ENCODE data around the gene ARRB1. TPM values are rescaled to one million over a fixed set of nuclear protein-coding genes. Genes with fewer than 3 reads are reported as not detected.
A peak's percentile ranks its signal among the peaks of the same experiment; 100 is the strongest.

Gene ARRB1
- total and polyA plus RNA-seq, 8 donors = 41.7 to 150 (median 63.2) TPM

DNA sequence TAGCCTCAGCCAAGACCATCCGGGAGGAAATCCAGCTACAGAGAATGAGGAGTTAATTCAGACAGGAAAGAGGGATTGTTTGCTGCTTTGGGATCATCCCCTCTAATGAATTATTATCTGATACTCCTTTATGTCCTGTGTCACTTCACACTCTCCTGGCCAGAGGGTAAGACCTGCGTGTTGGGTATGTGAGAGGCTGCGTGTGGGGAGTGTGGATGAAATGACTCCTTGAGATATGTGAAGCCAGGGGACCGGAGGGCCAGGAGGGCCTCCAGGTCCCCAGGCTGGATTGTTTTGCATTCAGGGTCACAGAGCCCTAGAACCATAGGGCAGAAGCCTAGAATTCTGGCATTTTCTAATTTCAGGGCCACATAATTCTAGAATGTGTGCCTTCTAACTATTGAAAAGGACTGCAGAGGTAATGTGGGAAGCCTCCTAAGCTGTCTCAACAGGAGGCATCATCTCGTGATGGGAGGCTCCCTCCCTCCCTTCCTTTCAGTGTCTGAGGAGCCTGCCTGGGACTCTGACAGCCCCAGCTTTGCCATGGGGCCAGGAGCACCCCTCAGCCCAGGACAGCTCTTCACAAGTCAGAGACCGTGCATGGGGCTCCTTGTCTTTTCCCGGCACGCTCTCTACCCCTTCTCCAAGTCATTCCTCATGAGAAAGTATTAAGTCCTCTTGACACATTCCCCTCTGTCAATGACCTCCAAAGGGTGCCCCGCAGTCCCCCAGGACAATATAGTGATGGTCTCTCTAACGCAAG lies 107.2 kb downstream of the ARRB1 start:
- Histone ChIP-seq H3K27me3 (peaks cover 38 to 62% of the 10 kb centered on the region in 2 donors), H3K27ac (no peak overlapping the region), H3K4me1 (peaks cover 8 to 23% of the 10 kb centered on the region in 2 donors), H3K4me3 (no peak overlapping the region), H3K9me3 (no peaks in the 10 kb centered on the region), H3K36me3 (no peaks in the 10 kb centered on the region)
- ATAC-seq = no peak
- TF ChIP-seq CTCF (IDR thresholded peaks at IDR 0.05) = no peak
- DNase-seq = peak in 1 of 4 donors; percentile 8
- intact Hi-C loops (cut with DNase I) = no loop called here

DNA sequence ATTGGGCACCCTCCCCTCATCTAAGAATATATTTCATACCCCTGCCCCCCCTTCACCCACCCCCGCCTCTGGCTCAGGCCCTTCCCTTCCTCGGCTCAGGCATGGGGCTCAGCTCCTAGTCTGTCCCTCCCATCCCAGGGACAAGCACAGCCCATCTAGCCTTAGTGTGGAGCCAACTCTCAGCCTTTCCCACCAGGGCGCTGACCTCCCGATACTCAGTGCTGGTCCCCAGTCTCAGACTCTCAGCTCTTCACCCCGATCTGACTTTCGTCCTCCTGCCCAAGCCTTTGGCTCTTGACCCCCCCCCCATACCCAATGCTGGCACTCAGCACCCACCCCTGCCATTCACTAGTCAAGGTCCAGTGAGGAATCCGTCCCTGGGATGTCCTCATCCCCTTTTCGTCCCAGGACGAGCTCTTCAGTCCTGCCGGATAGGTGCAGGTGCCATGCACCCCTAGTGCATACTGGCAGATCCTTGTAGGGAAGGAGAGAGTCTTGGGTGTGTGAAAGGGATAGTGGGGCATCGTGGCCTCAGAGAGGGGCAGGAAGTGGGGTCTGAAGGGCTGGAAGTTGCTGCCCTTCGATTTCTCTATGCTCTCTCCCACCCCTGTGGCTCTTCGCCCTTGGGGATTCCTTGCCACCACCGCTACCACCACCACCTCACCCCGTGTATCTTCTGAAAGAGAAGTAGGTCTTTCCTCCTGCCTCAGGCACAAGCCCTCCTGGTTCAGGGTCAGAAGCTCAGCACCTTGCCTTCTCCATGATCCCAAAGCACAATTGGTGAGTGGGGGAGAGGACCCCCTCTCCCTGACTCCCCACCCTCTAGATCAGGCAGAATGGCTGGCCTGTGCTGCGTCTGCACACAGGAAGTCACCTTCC lies 108.5 kb downstream of the ARRB1 start:
- Histone ChIP-seq H3K27ac (no peak overlapping the region), H3K4me3 (no peak overlapping the region), H3K36me3 (no peaks in the 10 kb centered on the region), H3K27me3 (peaks cover 39 to 70% of the 10 kb centered on the region in 2 donors), H3K9me3 (no peaks in the 10 kb centered on the region), H3K4me1 (peaks cover 8 to 23% of the 10 kb centered on the region in 2 donors)
- TF ChIP-seq CTCF (IDR thresholded peaks at IDR 0.05) = no peak
- DNase-seq = peak in 1 of 4 donors; percentile 19
- no peak for ATAC-seq
- intact Hi-C loops (cut with DNase I) = no loop called here

GRCh38 chr11:75241906-75242644 lies 109.4 kb downstream of the ARRB1 start:
- H3K27ac ChIP-seq = no peak overlapping the region
- ATAC-seq (no peak), DNase-seq (peak in 1 of 4 donors; percentile 30)
- peaks cover 8 to 23% of the 10 kb centered on the region in 2 donors for H3K4me1 ChIP-seq
- H3K4me3 ChIP-seq = peak overlapping the region; percentile 15 to 44
- H3K9me3 ChIP-seq = no peaks in the 10 kb centered on the region
- intact Hi-C loops (cut with DNase I) = no loop called here
- H3K36me3 ChIP-seq = no peaks in the 10 kb centered on the region
- no peak for TF ChIP-seq CTCF (IDR thresholded peaks at IDR 0.05)
- peaks cover 39 to 79% of the 10 kb centered on the region in 2 donors for H3K27me3 ChIP-seq

DNA sequence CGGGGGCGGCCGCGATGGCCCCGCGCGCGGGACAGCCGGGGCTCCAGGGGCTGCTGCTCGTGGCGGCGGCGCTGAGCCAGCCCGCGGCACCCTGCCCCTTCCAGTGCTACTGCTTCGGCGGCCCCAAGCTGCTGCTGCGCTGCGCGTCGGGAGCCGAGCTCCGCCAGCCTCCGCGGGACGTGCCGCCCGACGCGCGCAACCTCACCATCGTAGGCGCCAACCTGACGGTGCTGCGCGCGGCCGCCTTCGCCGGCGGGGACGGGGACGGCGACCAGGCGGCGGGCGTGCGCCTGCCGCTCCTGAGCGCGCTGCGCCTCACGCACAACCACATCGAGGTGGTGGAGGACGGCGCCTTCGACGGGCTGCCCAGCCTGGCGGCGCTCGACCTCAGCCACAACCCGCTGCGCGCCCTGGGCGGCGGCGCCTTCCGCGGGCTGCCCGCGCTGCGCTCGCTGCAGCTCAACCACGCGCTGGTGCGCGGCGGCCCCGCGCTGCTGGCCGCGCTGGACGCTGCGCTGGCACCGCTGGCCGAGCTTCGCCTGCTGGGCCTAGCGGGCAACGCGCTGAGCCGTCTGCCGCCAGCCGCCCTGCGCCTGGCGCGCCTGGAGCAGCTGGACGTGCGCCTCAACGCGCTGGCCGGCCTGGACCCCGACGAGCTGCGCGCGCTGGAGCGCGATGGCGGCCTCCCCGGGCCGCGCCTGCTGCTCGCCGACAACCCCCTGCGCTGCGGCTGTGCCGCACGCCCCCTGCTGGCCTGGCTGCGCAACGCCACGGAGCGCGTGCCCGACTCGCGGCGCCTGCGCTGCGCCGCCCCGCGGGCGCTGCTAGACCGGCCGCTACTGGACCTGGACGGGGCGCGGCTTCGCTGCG lies 110.2 kb downstream of the ARRB1 start:
- intact Hi-C loops (cut with DNase I) = no loop called here
- Histone ChIP-seq H3K9me3 (no peaks in the 10 kb centered on the region), H3K4me3 (peak overlapping the region; percentile 15 to 44), H3K27me3 (peaks cover 39 to 85% of the 10 kb centered on the region in 2 donors), H3K27ac (no peak overlapping the region), H3K4me1 (peaks cover 8 to 23% of the 10 kb centered on the region in 2 donors), H3K36me3 (no peaks in the 10 kb centered on the region)
- peak; percentile 84 to 98 (median 90) for DNase-seq
- ATAC-seq = peak; percentile 99
- TF ChIP-seq CTCF (IDR thresholded peaks at IDR 0.05) = peak; percentile 91 to 92

Data from left lung (tissue), 10 donors.